HG02870 (cell line): ENCODE measurements around the gene REG3A.

Source experiments
- ATAC-seq: cut with Tn5 transposase; IDR thresholded peaks from one replicate; pipeline ENCODE4 v1.9.1; 2021; ENCODE audit warnings: mild to moderate bottlenecking, moderate library complexity; ENCODE audit not compliant: unreplicated experiment

REG3A gene

GRCh38 chr2:79122676-79123075 lies 36.9 kb downstream of the REG3A start:
- ATAC-seq = no peak

GRCh38 chr2:79120194-79120713 lies 39.3 kb downstream of the REG3A start, which contains the start of gene REG1A:
REG1A (plus strand) TSS chr2:79120488; CDS start chr2:79120862, 374 bp downstream.
- no peak for ATAC-seq

GRCh38 chr2:79116997-79117928 lies 42.3 kb downstream of the REG3A start:
- ATAC-seq = no peak

GRCh38 chr2:79114797-79115494 lies 44.6 kb downstream of the REG3A start:
- ATAC-seq = no peak

GRCh38 chr2:79112269-79112668 lies 47.3 kb downstream of the REG3A start:
- no peak for ATAC-seq
